Endothelial cell of umbilical vein (primary cell): ENCODE data around the gene LSR. TPM values are rescaled to one million over a fixed set of nuclear protein-coding genes. Genes with fewer than 3 reads are reported as not detected.
"Not testable (repeated sequence)": the region's sequence is repeated elsewhere in the genome, so short reads cannot be mapped to it uniquely, and the experiment has no call there.

Experiments
- BruUV-seq: library from RNA; stranded (reverse); fragments of 400-500 nt; replicated peaks from 2 replicates; lab custom pipeline; 2021; lab: Mats Ljungman, UMichigan
- CTCF ChIA-PET: fragments of 300-600, 350-600 bp; sonication (Branson Sonifier 250); formaldehyde crosslinking; loops from one replicate; lab custom pipeline; 2021; ENCODE audit warnings: antibody characterized with exemption, inconsistent platforms; lab: Charles Lee
- POLR2A ChIA-PET: fragments of 300-600, 350-600 bp; sonication (Branson Sonifier 250); formaldehyde crosslinking; loops from one replicate; lab custom pipeline; 2021; ENCODE audit warnings: antibody characterized with exemption, inconsistent platforms; lab: Charles Lee
- DNase-seq: peaks from one replicate; pipeline ENCODE4 v3.0.0-alpha.2; 2011; ENCODE audit warnings: low read depth, low spot score
- FAIRE-seq: peaks from 2 replicates; lab custom pipeline; 2011; peaks lifted over from hg19 to GRCh38; lab: Jason Lieb, UNC
- H2AFZ ChIP-seq: 2 replicates; pipeline ENCODE4 v1.6.0; 2012; ENCODE audit warnings: low read depth, low read length, control low read depth, inconsistent platforms
- H3K27ac ChIP-seq: 2 replicates; pipeline ENCODE4 v1.5.1; 2011; ENCODE audit warnings: low read depth, mild to moderate bottlenecking, control low read depth, low read length, moderate library complexity; ENCODE audit not compliant: insufficient read depth
- H3K27me3 ChIP-seq, 2 experiments: 2 replicates each; pipeline versions ENCODE4 v1.6.0 to v1.6.1; 2011; ENCODE audit warnings: low read length in 2 of 2, mixed read lengths in 1 of 2; ENCODE audit not compliant: control insufficient read depth in 2 of 2, insufficient read depth in 2 of 2
- H3K36me3 ChIP-seq, 2 experiments: 2 replicates in 1 of 2; 3 replicates in 1 of 2; pipeline ENCODE4 v1.5.1; 2011; ENCODE audit warnings: low read length in 2 of 2, mild to moderate bottlenecking in 1 of 2, moderate library complexity in 1 of 2; ENCODE audit not compliant: control insufficient read depth in 2 of 2, insufficient read depth in 2 of 2; ENCODE audit errors: extremely low read depth in 1 of 2
- H3K4me1 ChIP-seq: 3 replicates; pipeline ENCODE4 v1.5.1; 2011; ENCODE audit warnings: mild to moderate bottlenecking, low read length; ENCODE audit not compliant: control insufficient read depth, insufficient read depth; ENCODE audit errors: extremely low read depth
- H3K4me2 ChIP-seq: 2 replicates; pipeline ENCODE4 v1.6.1; 2011; ENCODE audit warnings: low read length, control low read depth, mixed read lengths; ENCODE audit not compliant: insufficient read depth
- H3K4me3 ChIP-seq, 3 experiments: fragments of 200-600 bp in 1 of 3; sonication (generic), shearing (Covaris generic) in 1 of 3; replicated peaks in 1 of 3; 2 replicates each; pipeline ENCODE4 v1.5.1; 2011 to 2016; ENCODE audit warnings: control low read depth in 3 of 3, low read length in 3 of 3, mild to moderate bottlenecking in 2 of 3, inconsistent platforms in 1 of 3, low read depth in 1 of 3, moderate library complexity in 1 of 3; ENCODE audit not compliant: insufficient read depth in 1 of 3
- H3K79me2 ChIP-seq: 2 replicates; pipeline ENCODE4 v1.6.0; 2012; ENCODE audit warnings: low read length, inconsistent platforms; ENCODE audit not compliant: control insufficient read depth, insufficient read depth
- H3K9ac ChIP-seq: replicated peaks from 2 replicates; pipeline ENCODE3; 2011; ENCODE audit warnings: low read length, control low read depth; ENCODE audit not compliant: insufficient read depth; ENCODE audit errors: extremely low read depth
- H3K9me1 ChIP-seq: replicated peaks from 3 replicates; pipeline ENCODE4 v1.6.0; 2011; ENCODE audit warnings: mild to moderate bottlenecking, low read length; ENCODE audit not compliant: control insufficient read depth, insufficient read depth; ENCODE audit errors: extremely low read depth
- H3K9me3 ChIP-seq: replicated peaks from 2 replicates; pipeline ENCODE4 v1.5.1; 2012; ENCODE audit warnings: low read length, inconsistent platforms; ENCODE audit not compliant: control insufficient read depth, insufficient read depth
- H4K20me1 ChIP-seq: replicated peaks from 2 replicates; pipeline ENCODE3; 2011; ENCODE audit warnings: mild to moderate bottlenecking, low read length; ENCODE audit not compliant: control insufficient read depth, insufficient read depth; ENCODE audit errors: extremely low read depth
- EZH2 ChIP-seq: IDR thresholded peaks from 2 replicates; pipeline ENCODE4 v1.6.1; 2012; ENCODE audit warnings: borderline replicate concordance, low read depth, mild to moderate bottlenecking, moderate library complexity, low read length, inconsistent platforms; ENCODE audit not compliant: severe bottlenecking
- FOS ChIP-seq: IDR thresholded peaks from 2 replicates; pipeline ENCODE4 v1.6.1; 2011; ENCODE audit warnings: mild to moderate bottlenecking, low read length, moderate library complexity, borderline replicate concordance; ENCODE audit not compliant: insufficient read depth
- GATA2 ChIP-seq: IDR thresholded peaks from 2 replicates; pipeline ENCODE4 v1.7.0; 2011; ENCODE audit warnings: low read depth, mild to moderate bottlenecking, moderate library complexity, mixed read lengths, low read length; ENCODE audit not compliant: insufficient read length, insufficient read depth
- JUN ChIP-seq: IDR thresholded peaks from 2 replicates; pipeline ENCODE4 v1.6.1; 2011; ENCODE audit warnings: borderline replicate concordance, low read depth; ENCODE audit not compliant: insufficient read length, insufficient read depth
- MYC ChIP-seq: IDR thresholded peaks from one replicate; pipeline ENCODE4 v1.6.1; 2011; ENCODE audit warnings: mild to moderate bottlenecking, low read depth, low read length
- POLR2A ChIP-seq: IDR thresholded peaks from 2 replicates; pipeline ENCODE4 v1.6.1; 2012; ENCODE audit warnings: low read depth, mild to moderate bottlenecking, control low read depth, low read length
- dilution Hi-C: fragments of 300-500 bp; cut with MboI; formaldehyde crosslinking; loops from one replicate; pipeline ENCODE4 v1.15.0; 2019; ENCODE audit warnings: low sequenced_read_pairs; ENCODE audit not compliant: extremely low pct_ligation_motif_present
- intact Hi-C: fragments of 100-400 bp; cut with micrococcal nuclease; formaldehyde crosslinking; loops from one replicate; pipeline ENCODE4 v1.10.0; 2022
- polyA plus RNA-seq, 4 experiments: library from polyadenylated mRNA; depleted of rRNA in 3 of 4; stranded (reverse) in 3 of 4; unstranded in 1 of 4; fragments of >200 nt; gene quantifications; 2 replicates each; pipeline versions ENCODE4 v1.2.1 to v1.2.3, GENCODE V29; 2011 to 2012; ENCODE audit warnings: missing spikeins in 1 of 4
- total RNA-seq: library from RNA; stranded (reverse); gene quantifications from 2 replicates; pipeline ENCODE4 v1.2.3, GENCODE V29; 2021
- TF ChIP-seq, protein P1 (sequence below): IDR thresholded peaks from 2 replicates; pipeline ENCODE4 v1.6.1; 2011; ENCODE audit not compliant: insufficient read depth, insufficient read length

The LSR gene
- total and polyA plus RNA-seq, 2 donors (not counting 3 experiments of a cell fraction or from before 2014, with no cell fraction given): 0.76 to 1.0 TPM

- FAIRE-seq (no peak), DNase-seq (no peak)
- H3K79me2 ChIP-seq: no peaks in the 10 kb centered on the region
- POLR2A ChIA-PET: no interaction called here
- H3K9me1 ChIP-seq: no peaks in the 10 kb centered on the region
- no peaks in the 10 kb centered on the region for H3K36me3 ChIP-seq
- no peaks in the 10 kb centered on the region for H4K20me1 ChIP-seq
- CTCF ChIA-PET: interaction anchor here (1.6 kb wide), 1 partner anchor 15 kb away, joined by 4 read pairs; no protein-coding TSS in a partner anchor
- H2AFZ ChIP-seq: no peak overlapping the region
- no peaks in the 10 kb centered on the region for H3K9me3 ChIP-seq
- BruUV-seq: no TSS peak
- no peak overlapping the region for H3K4me2 ChIP-seq
- intact Hi-C loops (no loop called here), dilution Hi-C loops (no loop called here)
- no peak overlapping the region for H3K9ac ChIP-seq
- H3K27ac ChIP-seq: no peak overlapping the region
- H3K27me3 ChIP-seq: peaks cover 0 to 4% of the 10 kb centered on the region in 2 experiments
- peaks cover 5% of the 10 kb centered on the region for H3K4me1 ChIP-seq
- TF ChIP-seq POLR2A (no peak), FOS (no peak), JUN (no peak), MYC (no peak), EZH2 (no peak), GATA2 (no peak)
- TF ChIP-seq, protein P1, sequence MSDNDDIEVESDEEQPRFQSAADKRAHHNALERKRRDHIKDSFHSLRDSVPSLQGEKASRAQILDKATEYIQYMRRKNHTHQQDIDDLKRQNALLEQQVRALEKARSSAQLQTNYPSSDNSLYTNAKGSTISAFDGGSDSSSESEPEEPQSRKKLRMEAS: no peak
- no peak overlapping the region for H3K4me3 ChIP-seq
These were observed 29.8 kb upstream of the LSR start for GRCh38 chr19:35219008-35219407.

DNA sequence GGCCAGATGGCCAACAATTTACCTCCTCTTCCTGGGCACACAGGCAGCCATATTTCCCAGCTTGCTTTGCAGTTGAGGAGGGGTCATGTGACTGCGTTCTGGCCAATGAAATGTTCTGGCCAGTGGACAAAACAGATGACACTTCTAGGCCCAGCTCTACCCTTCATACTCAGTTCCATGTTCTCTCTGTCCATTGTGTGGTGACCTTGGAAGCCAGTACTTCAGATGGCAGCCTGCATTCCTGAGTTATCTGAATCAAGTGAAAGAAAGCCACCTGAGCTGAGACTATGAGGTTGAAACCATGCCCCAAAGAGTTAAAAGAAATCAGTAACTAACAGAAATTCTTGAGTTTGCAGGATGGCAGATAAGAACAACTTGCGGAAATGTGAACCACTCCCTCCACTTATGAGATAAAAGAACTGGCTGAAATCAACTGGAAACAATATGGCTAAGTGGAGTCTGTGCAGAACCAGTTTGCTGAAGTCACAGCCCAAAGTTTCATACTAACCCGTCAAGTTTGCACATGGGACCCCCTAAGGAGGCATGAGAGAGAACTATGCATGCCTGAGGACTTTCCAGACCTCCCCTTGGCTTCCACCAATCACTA, 28.4 kb upstream of the LSR start:
- dilution Hi-C loops (no loop called here), intact Hi-C loops (no loop called here)
- no peak overlapping the region for H2AFZ ChIP-seq
- no peaks in the 10 kb centered on the region for H3K9me3 ChIP-seq
- no peak for TF ChIP-seq POLR2A
- TF ChIP-seq JUN: no peak
- TF ChIP-seq, protein P1: no peak
- TF ChIP-seq FOS: no peak
- TF ChIP-seq EZH2: no peak
- no peak for TF ChIP-seq MYC
- no peak overlapping the region for H3K4me3 ChIP-seq
- FAIRE-seq (no peak), DNase-seq (peak; percentile 9)
- H3K4me2 ChIP-seq: no peak overlapping the region
- H3K9me1 ChIP-seq: no peaks in the 10 kb centered on the region
- no peaks in the 10 kb centered on the region for H4K20me1 ChIP-seq
- ChIA-PET CTCF (no interaction called here), POLR2A (no interaction called here)
- no peak overlapping the region for H3K9ac ChIP-seq
- BruUV-seq: no TSS peak
- no peaks in the 10 kb centered on the region for H3K36me3 ChIP-seq
- no peak overlapping the region for H3K27ac ChIP-seq
- H3K4me1 ChIP-seq: no peaks in the 10 kb centered on the region
- H3K79me2 ChIP-seq: no peaks in the 10 kb centered on the region
- H3K27me3 ChIP-seq: peaks cover 0 to 2% of the 10 kb centered on the region in 2 experiments

DNA sequence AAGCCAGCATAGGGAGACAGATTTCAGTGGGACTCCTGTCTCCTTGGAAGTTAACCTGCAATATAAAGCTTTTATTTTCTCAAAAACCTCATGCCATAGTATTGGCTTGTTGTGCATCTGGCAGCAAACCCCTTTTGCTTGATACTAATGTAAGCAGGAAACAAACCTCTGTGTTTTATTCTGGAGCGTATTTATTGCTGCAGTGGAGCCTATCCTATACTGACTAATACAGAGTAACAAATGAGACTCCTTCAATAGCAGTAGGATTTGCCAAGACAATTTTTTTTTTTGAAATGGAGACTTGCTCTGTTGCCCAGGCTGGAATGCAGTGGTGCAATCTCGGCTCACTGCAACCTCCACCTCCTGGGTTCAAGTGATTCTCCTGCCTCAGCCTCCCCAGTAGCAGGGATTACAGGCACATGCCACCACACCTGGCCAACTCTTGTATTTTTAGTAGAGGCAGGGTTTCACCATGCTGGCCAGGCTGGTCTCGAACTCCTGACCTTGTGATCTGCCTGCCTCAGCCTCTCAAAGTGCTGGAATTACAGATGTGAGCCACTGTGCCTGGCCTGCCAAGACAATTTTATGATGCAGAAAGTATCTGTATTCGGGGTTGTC, 27.7 kb upstream of the LSR start:
- H3K9me1 ChIP-seq, H3K9me3 ChIP-seq, BruUV-seq, H3K27me3 ChIP-seq, DNase-seq, H3K4me2 ChIP-seq, H3K79me2 ChIP-seq, intact Hi-C loops, H2AFZ ChIP-seq, H4K20me1 ChIP-seq, H3K36me3 ChIP-seq, CTCF ChIA-PET, H3K4me3 ChIP-seq, H3K9ac ChIP-seq, H3K4me1 ChIP-seq, FAIRE-seq, H3K27ac ChIP-seq, POLR2A ChIA-PET, dilution Hi-C loops: not testable (repeated sequence)
